Lung (tissue), 12 donors: Measurements from ENCODE around the gene MMP7. TPM values are rescaled to one million over a fixed set of nuclear protein-coding genes. Genes with fewer than 3 reads are reported as not detected.

ENCODE experiments used
- ATAC-seq: fragments of 200-7000 bp; cut with Tn5 transposase; one replicate; pipeline ENCODE4 v1.9.1; 2020; ENCODE audit warnings: moderate number of reproducible peaks; ENCODE audit not compliant: insufficient read depth, low FRiP score
- DNase-seq, 3 donors: peaks; one replicate each; pipeline ENCODE4 v3.0.0-alpha.2; 2013 to 2017
- H3K27ac ChIP-seq, 2 donors: one replicate each; pipeline ENCODE4 v1.5.1; 2013; ENCODE audit warnings: mild to moderate bottlenecking in 2 of 2, moderate library complexity in 2 of 2, control low read depth in 1 of 2, inconsistent platforms in 1 of 2, low read depth in 1 of 2, low read length in 1 of 2
- H3K27me3 ChIP-seq, 3 donors: one replicate each; pipeline ENCODE4 v1.5.1; 2013; ENCODE audit warnings: low read length in 2 of 3; ENCODE audit not compliant: control insufficient read depth in 3 of 3, insufficient read depth in 3 of 3
- H3K36me3 ChIP-seq, 4 donors: one replicate each; pipeline ENCODE4 v1.5.1; 2013; ENCODE audit warnings: low read length in 4 of 4, mild to moderate bottlenecking in 1 of 4, moderate library complexity in 1 of 4; ENCODE audit not compliant: control insufficient read depth in 4 of 4, insufficient read depth in 4 of 4
- H3K4me1 ChIP-seq, 5 donors: one replicate each; pipeline ENCODE4 v1.5.1; 2013; ENCODE audit warnings: low read length in 5 of 5, mild to moderate bottlenecking in 2 of 5, moderate library complexity in 1 of 5; ENCODE audit not compliant: control insufficient read depth in 5 of 5, insufficient read depth in 5 of 5
- H3K4me3 ChIP-seq: one replicate; pipeline ENCODE4 v1.5.1; 2013; ENCODE audit warnings: mild to moderate bottlenecking, control low read depth, moderate library complexity
- H3K9ac ChIP-seq, 2 donors: one replicate each; pipeline ENCODE4 v1.5.1; 2013; ENCODE audit warnings: low read length in 2 of 2, control low read depth in 1 of 2; ENCODE audit not compliant: insufficient read depth in 1 of 2
- H3K9me3 ChIP-seq, 4 donors: one replicate each; pipeline ENCODE4 v1.5.1; 2013; ENCODE audit warnings: low read length in 3 of 4, mild to moderate bottlenecking in 1 of 4, moderate library complexity in 1 of 4; ENCODE audit not compliant: control insufficient read depth in 4 of 4, insufficient read depth in 3 of 4
- WGBS, 2 donors: extraction: QIAGEN DNeasy Blood & Tissue Kit; methylation state at CpG; one replicate each; pipeline ENCODE4 v1.1.7; 2013; 5-methylcytosine and 5-hydroxymethylcytosine counted together
- polyA plus RNA-seq, 2 donors: library from polyadenylated mRNA; stranded (reverse); fragments of 200-250 nt; gene quantifications; one replicate each; pipeline ENCODE4 v1.2.1, GENCODE V29; 2013
- total RNA-seq, 2 donors: library from RNA; depleted of rRNA in 1 of 2; stranded (reverse); fragments of >200 nt in 1 of 2; gene quantifications; one replicate each; pipeline ENCODE4 v1.2.1, GENCODE V29; 2014 to 2021
- TF ChIP-seq, protein P1 (sequence below): IDR thresholded peaks from 2 replicates; pipeline ENCODE4 v1.5.1; 2012; ENCODE audit warnings: mild to moderate bottlenecking; ENCODE audit errors: control extremely low read depth, extremely low read depth
- donor health status: control.
- donor health status: control.
- donor health status: Bipolar disorder and iron deficiency.
- donor health status: healthy.
- donor health status: DM: yes; HTN: yes; CAD: no.

The MMP7 gene
- total and polyA plus RNA-seq, 4 donors = 17.9 to 433 (median 26.2) TPM

DNA sequence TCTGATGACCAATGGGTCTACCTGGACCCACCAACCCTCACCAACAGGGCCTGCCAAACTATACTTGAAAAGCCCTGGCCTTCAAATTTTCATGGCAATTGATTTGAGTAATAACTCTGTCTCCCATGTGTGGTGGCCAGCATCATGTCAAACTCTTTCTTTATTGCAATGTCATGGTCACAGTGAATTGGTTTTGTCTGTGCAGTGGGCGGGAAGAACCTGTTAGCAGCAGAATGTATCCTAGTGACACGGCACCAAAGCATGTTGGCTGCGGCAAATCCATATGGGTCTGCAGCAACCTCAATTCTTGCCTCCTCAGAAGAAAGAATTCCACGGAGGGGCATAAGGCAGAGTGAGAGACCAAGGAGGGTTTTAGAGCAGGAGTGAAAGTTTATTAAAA, 58.4 kb downstream of the MMP7 start:
- DNase-seq (no peak), ATAC-seq (no peak)
- H3K4me1 ChIP-seq = peaks cover under 1 to 17% (median 5%) of the 10 kb centered on the region in 5 donors
- no peak overlapping the region for H3K27ac ChIP-seq
- H3K9me3 ChIP-seq = no peaks in the 10 kb centered on the region
- H3K4me3 ChIP-seq = no peak overlapping the region
- 95% methylated on average over 4 of the region's 4 CpGs for WGBS, 2 donors
- no peaks in the 10 kb centered on the region for H3K36me3 ChIP-seq
- TF ChIP-seq, protein P1, sequence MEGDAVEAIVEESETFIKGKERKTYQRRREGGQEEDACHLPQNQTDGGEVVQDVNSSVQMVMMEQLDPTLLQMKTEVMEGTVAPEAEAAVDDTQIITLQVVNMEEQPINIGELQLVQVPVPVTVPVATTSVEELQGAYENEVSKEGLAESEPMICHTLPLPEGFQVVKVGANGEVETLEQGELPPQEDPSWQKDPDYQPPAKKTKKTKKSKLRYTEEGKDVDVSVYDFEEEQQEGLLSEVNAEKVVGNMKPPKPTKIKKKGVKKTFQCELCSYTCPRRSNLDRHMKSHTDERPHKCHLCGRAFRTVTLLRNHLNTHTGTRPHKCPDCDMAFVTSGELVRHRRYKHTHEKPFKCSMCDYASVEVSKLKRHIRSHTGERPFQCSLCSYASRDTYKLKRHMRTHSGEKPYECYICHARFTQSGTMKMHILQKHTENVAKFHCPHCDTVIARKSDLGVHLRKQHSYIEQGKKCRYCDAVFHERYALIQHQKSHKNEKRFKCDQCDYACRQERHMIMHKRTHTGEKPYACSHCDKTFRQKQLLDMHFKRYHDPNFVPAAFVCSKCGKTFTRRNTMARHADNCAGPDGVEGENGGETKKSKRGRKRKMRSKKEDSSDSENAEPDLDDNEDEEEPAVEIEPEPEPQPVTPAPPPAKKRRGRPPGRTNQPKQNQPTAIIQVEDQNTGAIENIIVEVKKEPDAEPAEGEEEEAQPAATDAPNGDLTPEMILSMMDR = no peak
- H3K27me3 ChIP-seq = no peaks in the 10 kb centered on the region
- H3K9ac ChIP-seq = no peak overlapping the region

DNA sequence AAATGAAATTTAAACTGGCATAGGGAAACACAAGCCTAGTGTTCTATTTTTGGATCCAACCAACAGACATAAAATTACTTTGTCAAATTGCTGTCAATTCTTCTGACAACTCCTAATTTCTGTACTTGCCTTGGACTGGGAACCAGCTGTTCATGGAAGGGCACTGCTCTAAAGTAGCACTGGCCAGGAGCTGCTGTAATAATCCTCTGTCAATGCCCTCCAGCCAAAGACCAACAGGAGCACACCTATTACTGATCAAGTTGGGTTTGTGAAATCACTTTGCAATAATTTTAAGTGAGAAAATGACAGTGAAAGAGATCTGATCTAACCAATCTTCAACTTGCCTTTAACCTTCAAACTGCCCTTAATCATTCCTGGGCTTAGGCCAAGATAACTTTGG, 59.1 kb downstream of the MMP7 start:
- Histone ChIP-seq H3K4me3 (no peak overlapping the region), H3K27me3 (no peaks in the 10 kb centered on the region), H3K4me1 (peaks cover 0 to 14% (median 8%) of the 10 kb centered on the region in 5 donors), H3K9me3 (no peaks in the 10 kb centered on the region), H3K36me3 (no peaks in the 10 kb centered on the region), H3K9ac (no peak overlapping the region), H3K27ac (no peak overlapping the region)
- DNase-seq = no peak
- TF ChIP-seq, protein P1 = no peak
- no peak for ATAC-seq

Other genes with a start within 250 kb of the MMP7 start
- gene BIRC3, start 213.3 kb downstream of the MMP7 start, total RNA-seq = 10 to 100 TPM; 20.2 to 44.5 TPM
- 10 to 100 TPM in 1 of 2 donors, 1 to 10 TPM in 1; 8.7 to 61.0 TPM for gene BIRC3, start 213.3 kb downstream of the MMP7 start, polyA plus RNA-seq
- gene BIRC2, start 183.5 kb downstream of the MMP7 start, total RNA-seq = 10 to 100 TPM; 31.0 to 99.9 TPM
- 10 to 100 TPM; 16.7 to 26.7 TPM for gene BIRC2, start 183.5 kb downstream of the MMP7 start, polyA plus RNA-seq
- 100 to 1,000 TPM; 117 to 245 TPM for gene TMEM123, start 78.0 kb downstream of the MMP7 start, total RNA-seq
- gene TMEM123, start 78.0 kb downstream of the MMP7 start, polyA plus RNA-seq = 10 to 100 TPM; 53.6 to 83.5 TPM
- not detected for gene MMP20, start 94.6 kb upstream of the MMP7 start, total RNA-seq
- not detected for gene MMP20, start 94.6 kb upstream of the MMP7 start, polyA plus RNA-seq
- gene MMP27, start 175.0 kb upstream of the MMP7 start, total RNA-seq = not detected
- under 1 TPM in 1 of 2 donors, not detected in 1; 0.05 TPM for gene MMP27, start 175.0 kb upstream of the MMP7 start, polyA plus RNA-seq
- 1 to 10 TPM; 1.5 to 1.7 TPM for gene MMP8, start 194.2 kb upstream of the MMP7 start, total RNA-seq
- 10 to 100 TPM in 1 of 2 donors, under 1 TPM in 1; 0.30 to 77.5 TPM for gene MMP8, start 194.2 kb upstream of the MMP7 start, polyA plus RNA-seq
- 1 to 10 TPM in 1 of 2 donors, under 1 TPM in 1; 0.58 to 1.2 TPM for gene MMP10, start 249.9 kb upstream of the MMP7 start, total RNA-seq
- 10 to 100 TPM in 1 of 2 donors, 1 to 10 TPM in 1; 2.0 to 14.2 TPM for gene MMP10, start 249.9 kb upstream of the MMP7 start, polyA plus RNA-seq